ENCODE measurements around the gene PRORP. TPM values are rescaled to one million over a fixed set of nuclear protein-coding genes. Genes with fewer than 3 reads are reported as not detected.

The PRORP gene
- total RNA-seq, 1 donor, result 43.1 TPM

Other genes with a start within 250 kb of the PRORP start
- gene BAZ1A, start 247.2 kb upstream of the PRORP start, total RNA-seq, result 14.3 TPM
- 30.7 TPM for gene SRP54, start 139.6 kb upstream of the PRORP start, total RNA-seq
- 16.7 TPM for gene FAM177A1, start 76.3 kb upstream of the PRORP start, total RNA-seq
- 10.0 TPM for gene PPP2R3C, start 562 bp upstream of the PRORP start, total RNA-seq
- gene PSMA6, start 169.8 kb downstream of the PRORP start, total RNA-seq, result 153 TPM